GM19240 (cell line): ENCODE data around the gene MGAT3.

Source experiments
- DNase-seq: peaks from one replicate; pipeline ENCODE4 v3.0.0; 2011; ENCODE audit warnings: low spot score; ENCODE audit not compliant: insufficient read length

The MGAT3 gene

GRCh38 chr22:39528080-39528661 is 71.4 kb downstream of the MGAT3 start:
- no peak for DNase-seq

GRCh38 chr22:39528681-39529486 is 72.1 kb downstream of the MGAT3 start:
- peak; percentile 44 for DNase-seq

GRCh38 chr22:39529487-39529851 is 72.7 kb downstream of the MGAT3 start:
- no peak for DNase-seq

- DNase-seq: no peak
Observed at GRCh38 chr22:39530116-39530515, 73.3 kb downstream of the MGAT3 start.

- no peak for DNase-seq
Observed at GRCh38 chr22:39530692-39531331, 74.0 kb downstream of the MGAT3 start.

GRCh38 chr22:39532215-39533073 is 75.6 kb downstream of the MGAT3 start, which contains the start of gene RPS19BP1:
TSS of gene RPS19BP1 (minus strand) at chr22:39532748. CDS start at chr22:39532738, 10 bp downstream.
- DNase-seq: peak; percentile 96

- DNase-seq: no peak
Observed at GRCh38 chr22:39534092-39534506, 77.3 kb downstream of the MGAT3 start.

GRCh38 chr22:39534591-39535356 is 78.0 kb downstream of the MGAT3 start:
- DNase-seq: no peak

GRCh38 chr22:39535357-39535725 is 78.5 kb downstream of the MGAT3 start:
- DNase-seq: no peak

GRCh38 chr22:39535831-39536449 is 79.1 kb downstream of the MGAT3 start:
- no peak for DNase-seq

GRCh38 chr22:39536711-39537110 is 79.9 kb downstream of the MGAT3 start:
- no peak for DNase-seq

GRCh38 chr22:39537975-39538374 is 81.2 kb downstream of the MGAT3 start:
- no peak for DNase-seq
